Measurements from ENCODE around the gene PDXK. TPM values are rescaled to one million over a fixed set of nuclear protein-coding genes. Genes with fewer than 3 reads are reported as not detected.

PDXK gene
- total and polyA plus RNA-seq, 9 of the 15 experiments (the other 6 are each of a cell fraction or from before 2014, with no cell fraction given) = 5.6 to 162 (median 76.5) TPM

- Histone ChIP-seq H2AFZ (ENCODE audit: low read depth, low read length) (no peak overlapping the region), H3K9me3 (replicated peaks; ENCODE audit: control insufficient read depth, insufficient read depth, low read depth, low read length) (no peaks in the 10 kb centered on the region), H3K4me1 (replicated peaks in 1 of 2; ENCODE audit: control insufficient read depth in 2 of 2, insufficient read depth in 2 of 2, low read length in 2 of 2) (peaks cover 10 to 62% of the 10 kb centered on the region in 2 experiments; a peak in 4 of 5 replicates), H3K4me2 (ENCODE audit: insufficient read depth, low read length) (no peak overlapping the region), H3K27me3 (ENCODE audit: control insufficient read depth in 2 of 2, insufficient read depth in 2 of 2, low read length in 2 of 2) (no peaks in the 10 kb centered on the region), H3K79me2 (ENCODE audit: control insufficient read depth, insufficient read depth, low read length) (no peaks in the 10 kb centered on the region), H3K9me1 (ENCODE audit: control insufficient read depth, insufficient read depth, low read length) (peaks cover 4% of the 10 kb centered on the region), H3K27ac (ENCODE audit: extremely low read depth, low read depth, low read length) (no peak overlapping the region), H3K36me3 (ENCODE audit: control insufficient read depth, insufficient read depth, low read length) (peaks cover 79% of the 10 kb centered on the region; the same call in 2 of the 3 replicates), H3K4me3 (no peak overlapping the region), H4K20me1 (replicated peaks; ENCODE audit: control insufficient read depth, insufficient read depth, low read length) (peaks cover 5% of the 10 kb centered on the region; the same call in 1 of the 2 replicates), H3K9ac (ENCODE audit: insufficient read depth in 1 of 2, low read depth in 2 of 2, low read length in 2 of 2) (peak overlapping the region in 1 of 2 experiments; percentile 77; a peak in 1 of 4 replicates)
- POLR2A ChIA-PET = interaction anchor here (0.7 to 1.6 kb wide), 3 partner anchors 10 to 15 kb away, joined by 4 to 6 read pairs (median 5); no protein-coding TSS in a partner anchor
- ATAC-seq (no peak), DNase-seq (ENCODE audit: extremely low read depth in 1 of 4, low spot score in 3 of 4) (no peak), FAIRE-seq (no peak)
- BruUV-seq (replicated peaks) = TSS peak; percentile 38
- CTCF ChIA-PET (ENCODE audit: low intra/inter-chr PET ratio) = no interaction called here
- in situ Hi-C loops (cut with MboI) (no loop called here), intact Hi-C loops (cut with micrococcal nuclease) (no loop called here)
- WGBS (ENCODE audit: insufficient coverage, low coverage, missing lambda C conversion rate) = 94% methylated on average over 29 of the region's 33 CpGs
- no peak for TF ChIP-seq GATAD2B (IDR thresholded peaks at IDR 0.05; ENCODE audit: borderline replicate concordance)
- TF ChIP-seq POLR2A (conservative IDR thresholded peaks at IDR 0.05) = peak; percentile 7; the same call in 1 of the 2 replicates
- peak; percentile 28; the same call in 1 of the 2 replicates for TF ChIP-seq RBFOX2 (IDR thresholded peaks at IDR 0.05; ENCODE audit: low read depth, low read length)
- TF ChIP-seq POLR2G (IDR thresholded peaks at IDR 0.05; ENCODE audit: low read depth, low read length) = peak; percentile 45
- TF ChIP-seq ESRRA (IDR thresholded peaks at IDR 0.05; ENCODE audit: borderline replicate concordance, low read depth) = peak; percentile 32; the same call in 1 of the 2 replicates
Observed at GRCh38 chr21:43803558-43804300, 84.8 kb downstream of the PDXK start.

Data from K562 (cell line).